ENCODE results near the gene MRPL12.

DNA sequence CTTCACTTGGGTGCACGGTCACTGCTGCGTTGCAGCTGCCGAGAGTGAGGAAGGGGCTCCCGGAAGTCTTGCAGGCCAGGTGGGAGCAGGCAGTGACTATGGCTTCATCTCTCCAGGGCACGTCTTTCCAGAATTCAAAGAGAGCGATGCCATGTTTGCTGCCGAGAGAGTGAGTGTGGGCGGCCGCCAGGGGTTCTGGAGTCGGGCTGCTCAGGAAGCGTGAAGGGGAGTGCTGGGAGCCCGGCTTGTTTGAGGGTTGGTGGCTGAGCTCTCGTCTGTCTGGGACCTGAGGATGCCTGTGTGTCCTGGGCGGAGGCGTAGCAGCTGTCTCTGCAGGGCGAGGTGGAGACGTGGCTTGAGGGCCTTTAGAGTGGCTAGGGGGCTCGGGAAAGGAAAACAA lies 13.1 kb upstream of the MRPL12 start:
- TF ChIP-seq CTCF (conservative IDR thresholded peaks at IDR 0.05 in 1 of 2, IDR thresholded peaks at IDR 0.05 in 1 of 2; ENCODE audit: low read depth in 1 of 2, low read length in 2 of 2) (no peak), EZH2 (IDR thresholded peaks at IDR 0.05; ENCODE audit: low read length, missing control alignments) (no peak)
